ENCODE data around the gene GRIP1. TPM values are rescaled to one million over a fixed set of nuclear protein-coding genes. Genes with fewer than 3 reads are reported as not detected.
"Not testable (repeated sequence)": the region's sequence is repeated elsewhere in the genome, so short reads cannot be mapped to it uniquely, and the experiment has no call there.

GRIP1 gene
- polyA plus RNA-seq, 4 donors, result 20.0 to 31.7 (median 21.5) TPM

GRCh38 chr12:66541426-66541825, 137.4 kb downstream of the GRIP1 start:
- DNase-seq (ENCODE audit: low read depth in 4 of 4, low spot score in 3 of 4), result no peak

GRCh38 chr12:66539431-66539830, 139.4 kb downstream of the GRIP1 start:
- no peak for DNase-seq (ENCODE audit: low read depth in 4 of 4, low spot score in 3 of 4)

GRCh38 chr12:66538970-66539369, 139.9 kb downstream of the GRIP1 start:
- no peak for DNase-seq (ENCODE audit: low read depth in 4 of 4, low spot score in 3 of 4)

- DNase-seq (ENCODE audit: low read depth in 4 of 4, low spot score in 3 of 4), result no peak
These were observed 141.0 kb downstream of the GRIP1 start for GRCh38 chr12:66537876-66538275.

GRCh38 chr12:66533767-66534166, 145.1 kb downstream of the GRIP1 start:
- no peak for DNase-seq (ENCODE audit: low read depth in 4 of 4, low spot score in 3 of 4)

- DNase-seq (ENCODE audit: low read depth in 4 of 4, low spot score in 3 of 4), result no peak
These were observed 147.1 kb downstream of the GRIP1 start for GRCh38 chr12:66531766-66532165.

- no peak for DNase-seq (ENCODE audit: low read depth in 4 of 4, low spot score in 3 of 4)
These were observed 148.9 kb downstream of the GRIP1 start for GRCh38 chr12:66529934-66530333.

GRCh38 chr12:66516561-66516960, 162.3 kb downstream of the GRIP1 start:
- DNase-seq (ENCODE audit: low read depth in 4 of 4, low spot score in 3 of 4), result no peak

GRCh38 chr12:66516133-66516532, 162.7 kb downstream of the GRIP1 start:
- no peak for DNase-seq (ENCODE audit: low read depth in 4 of 4, low spot score in 3 of 4)

GRCh38 chr12:66514581-66514980, 164.3 kb downstream of the GRIP1 start:
- DNase-seq (ENCODE audit: low read depth in 4 of 4, low spot score in 3 of 4), result no peak

GRCh38 chr12:66508025-66508424, 170.9 kb downstream of the GRIP1 start:
- no peak for DNase-seq (ENCODE audit: low read depth in 4 of 4, low spot score in 3 of 4)

- no peak for DNase-seq (ENCODE audit: low read depth in 4 of 4, low spot score in 3 of 4)
These were observed 175.1 kb downstream of the GRIP1 start for GRCh38 chr12:66503746-66504145.

GRCh38 chr12:66502911-66503310, 176.0 kb downstream of the GRIP1 start:
- no peak for DNase-seq (ENCODE audit: low read depth in 4 of 4, low spot score in 3 of 4)

GRCh38 chr12:66500841-66501240, 178.0 kb downstream of the GRIP1 start:
- DNase-seq (ENCODE audit: low read depth in 4 of 4, low spot score in 3 of 4), result no peak

GRCh38 chr12:66500091-66500490, 178.8 kb downstream of the GRIP1 start:
- no peak for DNase-seq (ENCODE audit: low read depth in 4 of 4, low spot score in 3 of 4)

- DNase-seq (ENCODE audit: low read depth in 4 of 4, low spot score in 3 of 4), result no peak
These were observed 179.9 kb downstream of the GRIP1 start for GRCh38 chr12:66499000-66499399.

- not testable (repeated sequence) for DNase-seq (ENCODE audit: low read depth in 4 of 4, low spot score in 3 of 4)
These were observed 180.8 kb downstream of the GRIP1 start for GRCh38 chr12:66498059-66498458.

- DNase-seq (ENCODE audit: low read depth in 4 of 4, low spot score in 3 of 4), result no peak
These were observed 181.6 kb downstream of the GRIP1 start for GRCh38 chr12:66497008-66497897.

GRCh38 chr12:66496595-66496994, 182.3 kb downstream of the GRIP1 start:
- no peak for DNase-seq (ENCODE audit: low read depth in 4 of 4, low spot score in 3 of 4)

- no peak for DNase-seq (ENCODE audit: low read depth in 4 of 4, low spot score in 3 of 4)
These were observed 183.2 kb downstream of the GRIP1 start for GRCh38 chr12:66495709-66496108.

GRCh38 chr12:66493819-66494218, 185.1 kb downstream of the GRIP1 start:
- no peak for DNase-seq (ENCODE audit: low read depth in 4 of 4, low spot score in 3 of 4)

- no peak for DNase-seq (ENCODE audit: low read depth in 4 of 4, low spot score in 3 of 4)
These were observed 187.0 kb downstream of the GRIP1 start for GRCh38 chr12:66491853-66492252.
